Progenitor cell of endocrine pancreas (in vitro differentiated cells): ENCODE data around the gene DCLK2. TPM values are rescaled to one million over a fixed set of nuclear protein-coding genes. Genes with fewer than 3 reads are reported as not detected.

Experiments used
- DNase-seq: peaks from one replicate; pipeline ENCODE4 v3.0.0; 2021; ENCODE audit warnings: low spot score; ENCODE audit not compliant: unreplicated experiment
- H3K27ac Mint-ChIP-seq: 2 replicates; pipeline ENCODE4 v1.8.0; 2021; ENCODE audit warnings: mild to moderate bottlenecking, moderate library complexity, mixed read lengths
- H3K27me3 Mint-ChIP-seq: 2 replicates; pipeline ENCODE4 v1.8.0; 2021; ENCODE audit warnings: mixed read lengths
- H3K36me3 Mint-ChIP-seq: 2 replicates; pipeline ENCODE4 v1.8.0; 2022; ENCODE audit warnings: mixed read lengths; ENCODE audit not compliant: insufficient read depth
- H3K4me1 Mint-ChIP-seq: 2 replicates; pipeline ENCODE4 v1.8.0; 2021; ENCODE audit warnings: low read depth, mixed read lengths
- H3K4me3 Mint-ChIP-seq: 2 replicates; pipeline ENCODE4 v1.8.0; 2021; ENCODE audit warnings: low read depth, mild to moderate bottlenecking, moderate library complexity, mixed read lengths
- H3K9me3 Mint-ChIP-seq: 2 replicates; pipeline ENCODE4 v1.8.0; 2021; ENCODE audit warnings: low read depth, mixed read lengths
- CTCF ChIP-seq: fragments of 200-600 bp; sonication (generic); IDR thresholded peaks from one replicate; pipeline ENCODE4 v1.5.0; 2021; ENCODE audit warnings: antibody characterized with exemption, mild to moderate bottlenecking; ENCODE audit not compliant: unreplicated experiment
- total RNA-seq: library from RNA; stranded (reverse); gene quantifications from 2 replicates; pipeline ENCODE4 v1.2.1, GENCODE V29; 2021

Gene DCLK2
- total RNA-seq, 1 donor from 2014 or later: 7.2 TPM

- peaks cover 10% of the 10 kb centered on the region for H3K27me3 Mint-ChIP-seq
- no peak for TF ChIP-seq CTCF
- no peaks in the 10 kb centered on the region for H3K36me3 Mint-ChIP-seq
- DNase-seq: no peak
- no peak overlapping the region for H3K27ac Mint-ChIP-seq
- H3K4me3 Mint-ChIP-seq: no peak overlapping the region
- H3K9me3 Mint-ChIP-seq: peaks cover 11% of the 10 kb centered on the region
- H3K4me1 Mint-ChIP-seq: no peaks in the 10 kb centered on the region
Observed at GRCh38 chr4:150068300-150068960, 9.8 kb upstream of the DCLK2 start.

GRCh38 chr4:150069353-150069752 is 8.9 kb upstream of the DCLK2 start:
- no peak for DNase-seq
- Mint-ChIP-seq H3K4me3 (no peak overlapping the region), H3K27ac (no peak overlapping the region)

GRCh38 chr4:150070464-150071170 is 7.6 kb upstream of the DCLK2 start:
- Mint-ChIP-seq H3K27me3 (peaks cover 24% of the 10 kb centered on the region), H3K4me1 (no peaks in the 10 kb centered on the region), H3K9me3 (peaks cover 5% of the 10 kb centered on the region), H3K27ac (no peak overlapping the region), H3K36me3 (no peaks in the 10 kb centered on the region), H3K4me3 (no peak overlapping the region)
- DNase-seq: no peak
- TF ChIP-seq CTCF: no peak

More at GRCh38 chr4:150069353-150069752, 8.9 kb upstream of the DCLK2 start:
- no peaks in the 10 kb centered on the region for H3K36me3 Mint-ChIP-seq
- no peak for TF ChIP-seq CTCF
- no peaks in the 10 kb centered on the region for H3K4me1 Mint-ChIP-seq
- peaks cover 15% of the 10 kb centered on the region for H3K27me3 Mint-ChIP-seq
- H3K9me3 Mint-ChIP-seq: peaks cover 11% of the 10 kb centered on the region

GRCh38 chr4:150072471-150072870 is 5.8 kb upstream of the DCLK2 start:
- Mint-ChIP-seq H3K27ac (no peak overlapping the region), H3K27me3 (peaks cover 40% of the 10 kb centered on the region), H3K4me1 (no peaks in the 10 kb centered on the region), H3K36me3 (no peaks in the 10 kb centered on the region), H3K9me3 (no peaks in the 10 kb centered on the region), H3K4me3 (no peak overlapping the region)
- TF ChIP-seq CTCF: no peak
- DNase-seq: no peak

GRCh38 chr4:150072906-150073714 is 5.1 kb upstream of the DCLK2 start:
- H3K27me3 Mint-ChIP-seq: peaks cover 44% of the 10 kb centered on the region
- no peaks in the 10 kb centered on the region for H3K4me1 Mint-ChIP-seq
- no peaks in the 10 kb centered on the region for H3K36me3 Mint-ChIP-seq
- no peak overlapping the region for H3K27ac Mint-ChIP-seq
- TF ChIP-seq CTCF: no peak
- H3K4me3 Mint-ChIP-seq: no peak overlapping the region
- DNase-seq: no peak
- H3K9me3 Mint-ChIP-seq: no peaks in the 10 kb centered on the region
